Measurements from ENCODE around the gene TRIM66.

GRCh38 chr11:8689726-8690255 lies 7.3 kb upstream of the TRIM66 start:
- TF ChIP-seq CTCF (IDR thresholded peaks at IDR 0.05): no peak
- TF ChIP-seq POLR2A (IDR thresholded peaks at IDR 0.05): no peak
